BE2C (cell line): ENCODE results near the gene CELA3B.

Source experiments
- DNase-seq: peaks from one replicate; pipeline ENCODE4 v3.0.0-alpha.2; 2020
- H3K27me3 ChIP-seq: fragments of 250-450 bp; sonication (Bioruptor Pico); 2 replicates; pipeline ENCODE4 v1.5.1; 2020; ENCODE audit warnings: mild to moderate bottlenecking
- H3K36me3 ChIP-seq: fragments of 250-450 bp; sonication (Bioruptor Pico); 2 replicates; pipeline ENCODE4 v1.5.1; 2020; ENCODE audit warnings: mild to moderate bottlenecking
- H3K4me1 ChIP-seq: fragments of 250-450 bp; sonication (Bioruptor Pico); 2 replicates; pipeline ENCODE4 v1.5.1; 2020
- H3K4me3 ChIP-seq: 2 replicates; pipeline ENCODE4 v1.5.1; 2011; ENCODE audit warnings: low read depth, low read length
- H3K9me3 ChIP-seq: fragments of 250-450 bp; sonication (Bioruptor Pico); 2 replicates; pipeline ENCODE4 v1.5.1; 2020
- TF ChIP-seq, protein P1 (sequence below): IDR thresholded peaks from 2 replicates; pipeline ENCODE4 v1.5.1; 2012; ENCODE audit warnings: mild to moderate bottlenecking, low read depth, low read length

Gene CELA3B

DNA sequence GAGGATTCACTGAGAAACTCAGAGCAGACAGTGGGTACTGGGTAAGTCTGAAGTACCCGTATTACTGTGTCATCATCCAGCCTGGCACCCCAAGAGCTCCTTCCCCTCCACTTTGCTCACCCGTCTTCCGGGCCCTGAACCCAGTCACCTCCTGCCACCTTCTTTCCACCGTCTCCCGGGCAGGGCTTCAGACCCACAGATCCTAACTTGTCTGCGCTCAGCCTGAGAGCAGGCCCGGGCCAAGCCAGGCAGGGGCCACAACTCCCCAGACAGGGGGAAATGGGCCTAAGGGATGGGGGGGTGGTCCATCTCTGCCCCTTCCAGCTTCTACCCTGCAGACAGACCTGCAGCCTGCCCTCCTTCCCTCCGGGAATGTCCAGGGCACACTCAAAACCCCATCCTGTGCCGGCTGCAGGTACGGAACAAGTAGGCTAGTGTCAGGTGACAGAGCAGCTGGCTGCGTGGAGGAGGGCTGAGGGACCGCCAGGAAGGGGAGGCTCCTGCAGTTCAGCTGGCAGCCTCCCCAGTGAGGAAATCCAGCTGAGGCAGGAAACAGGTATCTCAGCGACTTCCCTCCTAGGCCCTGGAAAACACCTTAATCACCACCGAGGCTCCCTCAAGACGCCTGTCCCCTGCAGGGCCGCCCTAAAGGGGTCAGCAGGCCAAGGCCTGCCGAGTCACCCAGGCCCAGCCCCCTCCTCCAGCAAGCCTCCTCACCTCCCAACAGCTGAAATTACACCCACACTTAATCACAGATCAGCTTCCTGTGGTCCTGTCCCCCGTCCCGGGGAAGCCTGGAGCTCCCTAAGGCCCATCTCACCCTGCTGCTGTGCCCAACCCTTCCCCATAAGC, 43.2 kb upstream of the CELA3B start:
- Histone ChIP-seq H3K36me3 (no peaks in the 10 kb centered on the region), H3K27me3 (no peaks in the 10 kb centered on the region), H3K4me1 (no peaks in the 10 kb centered on the region), H3K9me3 (no peaks in the 10 kb centered on the region), H3K4me3 (no peak overlapping the region)
- no peak for DNase-seq
- TF ChIP-seq, protein P1, sequence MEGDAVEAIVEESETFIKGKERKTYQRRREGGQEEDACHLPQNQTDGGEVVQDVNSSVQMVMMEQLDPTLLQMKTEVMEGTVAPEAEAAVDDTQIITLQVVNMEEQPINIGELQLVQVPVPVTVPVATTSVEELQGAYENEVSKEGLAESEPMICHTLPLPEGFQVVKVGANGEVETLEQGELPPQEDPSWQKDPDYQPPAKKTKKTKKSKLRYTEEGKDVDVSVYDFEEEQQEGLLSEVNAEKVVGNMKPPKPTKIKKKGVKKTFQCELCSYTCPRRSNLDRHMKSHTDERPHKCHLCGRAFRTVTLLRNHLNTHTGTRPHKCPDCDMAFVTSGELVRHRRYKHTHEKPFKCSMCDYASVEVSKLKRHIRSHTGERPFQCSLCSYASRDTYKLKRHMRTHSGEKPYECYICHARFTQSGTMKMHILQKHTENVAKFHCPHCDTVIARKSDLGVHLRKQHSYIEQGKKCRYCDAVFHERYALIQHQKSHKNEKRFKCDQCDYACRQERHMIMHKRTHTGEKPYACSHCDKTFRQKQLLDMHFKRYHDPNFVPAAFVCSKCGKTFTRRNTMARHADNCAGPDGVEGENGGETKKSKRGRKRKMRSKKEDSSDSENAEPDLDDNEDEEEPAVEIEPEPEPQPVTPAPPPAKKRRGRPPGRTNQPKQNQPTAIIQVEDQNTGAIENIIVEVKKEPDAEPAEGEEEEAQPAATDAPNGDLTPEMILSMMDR, result no peak

DNA sequence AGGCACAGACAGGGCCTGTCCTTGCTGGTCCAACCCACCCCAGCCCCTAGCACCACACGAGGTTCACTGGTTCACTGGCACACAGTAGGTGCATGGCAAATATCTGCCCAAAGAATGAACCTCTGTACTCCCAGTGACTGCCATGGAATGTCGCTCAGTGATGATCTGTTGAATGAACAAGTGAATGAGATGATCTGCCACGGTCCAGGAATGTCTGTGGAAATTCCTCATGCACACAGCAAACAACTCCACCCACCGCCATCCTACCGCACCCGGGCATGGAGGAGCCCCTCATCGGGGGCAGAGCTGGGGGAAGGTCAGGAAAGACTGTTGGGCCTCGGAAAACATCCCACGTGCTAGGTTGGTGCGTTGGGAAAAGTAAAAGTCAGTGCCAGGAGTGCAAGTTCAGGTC, 41.4 kb upstream of the CELA3B start:
- Histone ChIP-seq H3K9me3 (no peaks in the 10 kb centered on the region), H3K27me3 (no peaks in the 10 kb centered on the region), H3K4me1 (peaks cover 7% of the 10 kb centered on the region; the same call in 1 of the 2 replicates), H3K4me3 (no peak overlapping the region), H3K36me3 (no peaks in the 10 kb centered on the region)
- TF ChIP-seq, protein P1, result no peak
- DNase-seq, result no peak

DNA sequence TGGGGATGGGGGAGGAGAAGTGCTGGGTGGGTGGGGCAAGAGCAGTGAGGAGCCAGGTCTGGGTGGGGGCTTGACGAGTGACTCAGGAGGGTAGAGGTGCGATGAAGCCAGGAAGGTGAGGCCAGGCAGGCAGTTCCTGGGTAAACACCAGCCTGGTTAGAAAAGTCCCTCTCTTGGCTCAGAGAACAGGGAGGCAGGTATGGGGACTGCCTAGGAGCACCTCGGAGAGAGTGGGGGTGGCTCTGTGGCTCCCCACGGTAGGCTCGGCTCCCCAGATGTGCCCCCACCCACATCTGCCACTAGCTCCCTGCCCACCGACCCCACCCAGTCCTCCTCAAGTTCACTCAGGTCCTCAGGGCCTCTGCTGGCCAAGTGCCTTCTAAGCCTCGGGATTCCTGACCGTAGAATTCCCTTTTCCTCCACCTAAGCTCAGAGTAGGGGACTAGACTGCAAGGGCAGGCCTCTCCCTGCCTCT, 40.9 kb upstream of the CELA3B start:
- Histone ChIP-seq H3K4me3 (peak overlapping the region; percentile 52), H3K36me3 (no peaks in the 10 kb centered on the region), H3K27me3 (no peaks in the 10 kb centered on the region), H3K9me3 (no peaks in the 10 kb centered on the region), H3K4me1 (peaks cover 7% of the 10 kb centered on the region; the same call in 1 of the 2 replicates)
- TF ChIP-seq, protein P1, result no peak
- no peak for DNase-seq

DNA sequence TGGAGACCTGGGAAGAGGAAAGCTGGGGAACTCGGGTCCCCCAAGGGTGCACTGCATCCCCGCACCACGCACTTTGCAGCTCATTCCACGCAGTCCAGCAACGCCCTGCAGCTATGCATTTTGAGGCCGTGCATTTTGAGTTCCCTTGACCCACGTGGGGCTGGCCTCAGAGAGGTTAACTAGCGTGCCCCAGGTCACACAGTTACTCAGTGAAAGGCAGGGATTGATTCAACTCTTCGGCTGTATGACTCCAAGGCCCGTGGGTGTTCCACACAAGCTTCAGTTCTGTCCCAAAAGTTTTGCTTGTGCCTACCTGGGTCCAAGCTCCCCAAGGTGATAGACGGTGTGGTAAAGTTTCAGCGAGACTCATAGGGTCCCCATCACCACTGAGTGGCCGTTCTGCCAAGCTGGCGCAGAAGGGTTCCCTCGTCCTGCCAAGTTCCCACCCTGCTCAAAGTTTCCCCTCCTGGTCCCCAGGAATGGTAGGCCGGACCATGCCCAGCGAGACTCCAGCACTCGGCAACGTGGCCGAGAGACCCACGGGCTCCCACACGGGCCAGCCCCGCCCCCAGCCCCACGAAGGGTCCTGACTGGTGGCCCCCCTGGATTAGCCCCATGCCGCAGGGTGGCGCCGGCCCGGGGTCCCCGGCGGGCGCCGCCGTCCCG, 40.3 kb upstream of the CELA3B start:
- H3K9me3 ChIP-seq, result no peaks in the 10 kb centered on the region
- no peaks in the 10 kb centered on the region for H3K27me3 ChIP-seq
- H3K4me1 ChIP-seq, result peaks cover 7% of the 10 kb centered on the region; the same call in 1 of the 2 replicates
- peak overlapping the region; percentile 52 for H3K4me3 ChIP-seq
- TF ChIP-seq, protein P1, result no peak
- no peaks in the 10 kb centered on the region for H3K36me3 ChIP-seq
- DNase-seq, result no peak

DNA sequence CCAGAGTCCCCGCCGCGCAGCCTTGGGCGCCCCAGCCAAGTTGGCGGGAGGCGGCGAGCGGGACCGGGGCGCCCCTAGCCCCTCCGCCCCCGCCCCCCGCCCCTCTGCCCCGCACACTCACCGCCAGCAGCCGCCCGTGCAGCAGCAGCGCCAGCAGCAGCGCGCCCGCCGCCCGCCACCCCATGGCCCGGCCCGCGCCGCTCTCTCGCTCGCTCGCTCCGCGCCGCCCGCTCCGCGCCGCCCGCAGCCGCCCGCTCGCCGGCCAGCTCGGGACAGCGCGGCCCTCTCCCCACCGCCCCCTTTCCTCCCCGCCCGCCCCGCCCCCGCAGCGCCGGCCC, 39.8 kb upstream of the CELA3B start, which contains the start of gene HSPG2:
Gene HSPG2 (minus strand): TSS at position 277 of the 338 bp plus-strand sequence. CDS start 93 bp downstream, at position 184.
- no peak for DNase-seq
- Histone ChIP-seq H3K36me3 (no peaks in the 10 kb centered on the region), H3K9me3 (no peaks in the 10 kb centered on the region), H3K27me3 (no peaks in the 10 kb centered on the region), H3K4me1 (peaks cover 7% of the 10 kb centered on the region; the same call in 1 of the 2 replicates), H3K4me3 (peak within 1 kb of the TSS; percentile 52)
- TF ChIP-seq, protein P1, result no peak
